Pancreas (tissue), 10 donors: Measurements from ENCODE around the gene MESP2. TPM values are rescaled to one million over a fixed set of nuclear protein-coding genes. Genes with fewer than 3 reads are reported as not detected.

Source experiments
- ATAC-seq, 4 donors: fragments of 200-7000 bp; cut with Tn5 transposase; one replicate each; pipeline versions ENCODE4 v1.8.0 to v1.9.1; 2020; ENCODE audit warnings: mild to moderate bottlenecking in 4 of 4, moderate library complexity in 4 of 4
- DNase-seq, 6 donors: peaks; one replicate each; pipeline ENCODE4 v3.0.0-alpha.2; 2020
- FAIRE-seq: peaks from 2 replicates; lab custom pipeline; 2012; peaks lifted over from hg19 to GRCh38; lab: Jason Lieb, UNC
- H3K27ac ChIP-seq, 4 donors: fragments of 200-600 bp; sonication (generic); 1 replicate in 3 of 4; 2 replicates in 1 of 4; pipeline versions ENCODE4 v1.5.0 to v1.8.0; 2020
- H3K27me3 ChIP-seq, 4 donors: fragments of 200-600 bp; one replicate each; pipeline ENCODE4 v1.8.0; 2021
- H3K36me3 ChIP-seq, 3 donors: fragments of 200-600 bp; sonication (generic) in 1 of 3; one replicate each; pipeline versions ENCODE4 v1.5.0 to v1.8.0; 2020 to 2021
- H3K4me1 ChIP-seq, 3 donors: fragments of 200-600 bp; one replicate each; pipeline ENCODE4 v1.8.0; 2021
- H3K4me3 ChIP-seq, 4 donors: fragments of 200-600 bp; sonication (generic) in 2 of 4; one replicate each; pipeline versions ENCODE4 v1.5.0 to v1.8.0; 2020 to 2021
- H3K9me3 ChIP-seq, 4 donors: fragments of 200-600 bp; one replicate each; pipeline ENCODE4 v1.8.0; 2021
- CTCF ChIP-seq, 4 donors: fragments of 200-600 bp; sonication (generic) in 3 of 4; IDR thresholded peaks; one replicate each; pipeline versions ENCODE4 v1.5.0 to v1.8.0; 2021; ENCODE audit warnings: antibody characterized with exemption in 4 of 4
- WGBS, 2 donors: extraction: QIAGEN DNeasy Blood & Tissue Kit; methylation state at CpG; one replicate each; pipeline ENCODE4 v1.1.7; 2013; 5-methylcytosine and 5-hydroxymethylcytosine counted together
- intact Hi-C, 3 donors: fragments of 100-400 bp; cut with DNase I; formaldehyde crosslinking; loops; one replicate each; pipeline versions ENCODE4 v1.11.1 to v1.14.2; 2022
- polyA plus RNA-seq, 2 donors: library from polyadenylated mRNA; stranded (reverse); fragments of 200-250 nt; gene quantifications; one replicate each; pipeline ENCODE4 v1.2.3, GENCODE V29; 2013
- total RNA-seq, 6 donors: library from RNA; stranded (reverse); fragmentation: NEBNext Ultra II Directional in 4 of 6; extraction: Animal tissue kit (Norgen Biotek cat#: 25700) in 4 of 6; gene quantifications; one replicate each; pipeline versions ENCODE4 v1.2.1 to v1.2.4, GENCODE V29; 2021 to 2023
- donor health status: healthy with polysubstance abuse.
- donor health status: DM: no; HTN: no; CAD: no; lungs with moderate emphysema.
- donor health status: DM: no; HTN: no; CAD: no.
- donor health status: control.
- donor health status: control.
- donor health status: Bipolar disorder and iron deficiency.
- donor health status: DM: yes; HTN: yes; CAD: no.
- donor health status: DM: no; HTN: no; CAD: no.
- donor health status: DM: no; HTN: no; CAD: no.
- donor health status: DM: yes; HTN: yes; CAD: no.

The MESP2 gene
- total and polyA plus RNA-seq, 8 donors, result 0.12 to 0.46 (median 0.22) TPM; not detected in 3

- H3K27ac ChIP-seq, result no peak overlapping the region
- intact Hi-C loops, result no loop called here
- H3K4me1 ChIP-seq, result peaks cover 0 to 6% (median 6%) of the 10 kb centered on the region in 3 donors
- peak in 1 of 6 donors; percentile 30 for DNase-seq
- ATAC-seq, result no peak
- no peaks in the 10 kb centered on the region for H3K36me3 ChIP-seq
- 77 to 84% methylated on average over 11 of the region's 11 CpGs for WGBS, 2 donors
- no peak for TF ChIP-seq CTCF (IDR thresholded peaks at IDR 0.05)
- no peak for FAIRE-seq
- H3K4me3 ChIP-seq, result no peak overlapping the region
- H3K9me3 ChIP-seq, result no peaks in the 10 kb centered on the region
- no peaks in the 10 kb centered on the region for H3K27me3 ChIP-seq
Measured at GRCh38 chr15:89822026-89822425, 45.9 kb downstream of the MESP2 start.

- FAIRE-seq, result no peak
Measured at GRCh38 chr15:89822611-89822950, 46.4 kb downstream of the MESP2 start.

DNA sequence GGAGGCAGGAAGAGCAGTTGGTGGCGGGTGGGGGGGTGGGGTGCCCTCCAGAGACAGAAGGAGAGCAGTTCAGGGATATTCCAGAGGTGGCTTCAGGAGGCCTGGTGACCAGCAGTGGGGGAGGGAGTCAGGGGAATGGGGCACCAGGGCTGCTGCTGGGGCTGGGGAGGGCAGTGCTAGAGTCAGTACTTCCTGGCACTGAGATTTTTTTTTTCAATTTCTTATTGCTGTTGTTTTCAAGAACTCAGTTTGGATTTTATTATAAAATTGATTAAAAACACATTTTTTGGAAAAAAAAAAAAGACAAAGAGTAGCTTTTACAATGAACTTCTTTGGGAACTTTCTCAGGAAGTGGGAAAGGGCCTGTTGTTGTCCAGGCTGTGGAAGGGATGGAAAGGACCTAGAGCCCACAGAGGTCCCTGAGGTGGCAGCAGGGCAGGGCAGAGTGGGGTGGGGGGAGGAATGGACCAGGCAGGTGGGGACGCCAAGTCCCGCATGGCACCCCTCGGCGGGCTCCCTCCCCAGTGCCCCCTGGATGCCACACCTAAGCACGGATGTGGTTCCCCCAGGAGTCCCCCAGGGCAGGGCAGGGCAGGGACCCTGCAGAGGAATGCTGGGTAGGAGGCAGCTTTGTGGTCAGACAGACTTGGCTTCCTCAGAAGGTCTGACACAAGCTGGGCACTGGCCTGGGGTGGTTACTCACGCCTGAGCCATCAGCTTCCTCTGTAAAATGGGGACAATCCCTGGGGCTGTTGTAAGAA is 47.0 kb downstream of the MESP2 start:
- intact Hi-C loops, result no loop called here
- WGBS, 2 donors, result 77 to 89% methylated on average over 7 of the region's 7 CpGs
- Histone ChIP-seq H3K4me3 (no peak overlapping the region), H3K36me3 (no peaks in the 10 kb centered on the region), H3K4me1 (peaks cover 6 to 17% (median 16%) of the 10 kb centered on the region in 3 donors), H3K9me3 (no peaks in the 10 kb centered on the region), H3K27ac (no peak overlapping the region), H3K27me3 (no peaks in the 10 kb centered on the region)
- DNase-seq (no peak), FAIRE-seq (no peak), ATAC-seq (no peak)
- no peak for TF ChIP-seq CTCF (IDR thresholded peaks at IDR 0.05)

More at GRCh38 chr15:89822611-89822950, 46.4 kb downstream of the MESP2 start:
- H3K9me3 ChIP-seq, result no peaks in the 10 kb centered on the region
- H3K27me3 ChIP-seq, result no peaks in the 10 kb centered on the region
- no peaks in the 10 kb centered on the region for H3K36me3 ChIP-seq
- H3K4me3 ChIP-seq, result no peak overlapping the region
- no peak for DNase-seq
- WGBS, 2 donors, result 88 to 90% methylated on average over 5 of the region's 5 CpGs
- no peak for ATAC-seq
- H3K27ac ChIP-seq, result no peak overlapping the region
- no peak for TF ChIP-seq CTCF (IDR thresholded peaks at IDR 0.05)
- peaks cover 2 to 12% (median 11%) of the 10 kb centered on the region in 3 donors for H3K4me1 ChIP-seq
- intact Hi-C loops, result no loop called here

DNA sequence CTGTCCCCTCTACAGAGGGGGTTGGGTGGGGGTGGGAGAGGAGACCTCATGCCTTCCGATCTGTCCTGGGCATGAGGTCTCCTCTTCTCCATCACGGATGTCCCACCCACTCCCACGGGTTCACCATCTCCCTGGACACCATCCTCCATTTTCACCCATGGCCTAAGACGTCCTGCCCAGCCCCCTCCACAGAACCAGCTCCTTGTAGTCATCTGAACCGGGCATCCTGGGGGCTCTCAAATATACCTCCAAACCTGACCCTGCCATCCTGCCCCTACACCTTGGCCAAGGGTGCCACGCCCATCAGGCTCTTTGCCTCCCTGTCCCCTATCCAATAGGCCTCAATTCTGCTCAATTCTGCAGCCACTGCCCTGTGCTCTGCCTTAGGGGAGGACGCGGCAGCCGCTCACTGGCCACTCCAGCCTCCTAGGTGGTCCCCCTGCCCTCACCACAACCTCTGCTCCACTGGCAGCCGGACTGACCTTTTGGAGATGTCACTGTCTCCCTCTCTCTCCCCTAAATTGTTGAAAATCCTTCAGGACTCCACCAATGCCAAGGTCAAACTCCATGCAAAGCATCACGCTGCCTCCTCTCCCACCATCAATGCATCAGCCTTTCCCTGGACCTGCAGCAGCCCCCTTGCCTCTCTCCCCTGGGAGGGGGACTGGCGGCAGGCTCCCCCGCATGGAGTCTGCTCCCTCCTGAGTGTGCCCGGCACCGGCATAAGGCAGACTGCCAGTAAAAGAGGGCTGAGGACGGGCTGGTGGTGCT is 47.9 kb downstream of the MESP2 start:
- Histone ChIP-seq H3K36me3 (no peaks in the 10 kb centered on the region), H3K4me3 (no peak overlapping the region), H3K4me1 (peaks cover 15 to 25% (median 22%) of the 10 kb centered on the region in 3 donors), H3K27ac (no peak overlapping the region), H3K27me3 (no peaks in the 10 kb centered on the region), H3K9me3 (no peaks in the 10 kb centered on the region)
- DNase-seq (no peak), FAIRE-seq (no peak), ATAC-seq (no peak)
- WGBS, 2 donors, result 88 to 90% methylated on average over 16 of the region's 16 CpGs
- no peak for TF ChIP-seq CTCF (IDR thresholded peaks at IDR 0.05)
- intact Hi-C loops, result no loop called here

- TF ChIP-seq CTCF (IDR thresholded peaks at IDR 0.05), result no peak
- DNase-seq (no peak), FAIRE-seq (no peak), ATAC-seq (no peak)
- no peaks in the 10 kb centered on the region for H3K27me3 ChIP-seq
- H3K27ac ChIP-seq, result no peak overlapping the region
- peaks cover 15 to 25% (median 22%) of the 10 kb centered on the region in 3 donors for H3K4me1 ChIP-seq
- H3K36me3 ChIP-seq, result no peaks in the 10 kb centered on the region
- intact Hi-C loops, result no loop called here
- 82 to 87% methylated on average over 7 of the region's 7 CpGs for WGBS, 2 donors
- no peak overlapping the region for H3K4me3 ChIP-seq
- H3K9me3 ChIP-seq, result no peaks in the 10 kb centered on the region
Measured at GRCh38 chr15:89824607-89824867, 48.4 kb downstream of the MESP2 start.
